WTC11 (cell line): Measurements from ENCODE around the gene ANO3. TPM values are rescaled to one million over a fixed set of nuclear protein-coding genes. Genes with fewer than 3 reads are reported as not detected.
A peak's percentile ranks its signal among the peaks of the same experiment; 100 is the strongest.

Experiments
- ATAC-seq: fragments of 200-7000 bp; cut with Tn5 transposase; 2 replicates; pipeline ENCODE4 v1.10.0; 2021; ENCODE audit warnings: mild to moderate bottlenecking, moderate library complexity
- CTCF ChIA-PET: fragments of 300-600 bp; sonication (Branson Sonifier 250); formaldehyde crosslinking; loops from one replicate; lab custom pipeline; 2021; ENCODE audit warnings: antibody characterized with exemption; lab: Charles Lee
- POLR2A ChIA-PET: fragments of 350-600 bp; sonication (Branson Sonifier 250); formaldehyde crosslinking; loops from one replicate; lab custom pipeline; 2021; ENCODE audit warnings: antibody characterized with exemption; lab: Charles Lee
- DNase-seq: peaks from one replicate; pipeline ENCODE4 v3.0.0; 2021; ENCODE audit warnings: low spot score
- H3K27ac Mint-ChIP-seq: 2 replicates; pipeline ENCODE4 v1.8.0; 2021; ENCODE audit warnings: mixed read lengths
- H3K27me3 Mint-ChIP-seq: 2 replicates; pipeline ENCODE4 v1.8.0; 2021; ENCODE audit warnings: low read depth, mild to moderate bottlenecking, moderate library complexity, mixed read lengths
- H3K36me3 Mint-ChIP-seq: 2 replicates; pipeline ENCODE4 v1.8.0; 2021; ENCODE audit warnings: mixed read lengths
- H3K4me1 Mint-ChIP-seq: 2 replicates; pipeline ENCODE4 v1.8.0; 2022; ENCODE audit warnings: mixed read lengths
- H3K4me3 Mint-ChIP-seq: 2 replicates; pipeline ENCODE4 v1.8.0; 2021; ENCODE audit warnings: mild to moderate bottlenecking, moderate library complexity, mixed read lengths
- H3K9me3 Mint-ChIP-seq: 2 replicates; pipeline ENCODE4 v1.8.0; 2021; ENCODE audit warnings: mixed read lengths
- CDX4 ChIP-seq: fragments of 250-450 bp; sonication (Bioruptor Pico); IDR thresholded peaks from 2 replicates; pipeline ENCODE4 v1.9.0; 2021; ENCODE audit warnings: moderate library complexity, mild to moderate bottlenecking, inconsistent platforms, borderline replicate concordance
- E2F1 ChIP-seq: sonication (generic); formaldehyde crosslinking; IDR thresholded peaks from 2 replicates; pipeline ENCODE4 v1.8.0; 2022; ENCODE audit warnings: mild to moderate bottlenecking, missing genetic modification reagents
- EMX1 ChIP-seq: fragments of 250-450 bp; sonication (Bioruptor Pico); IDR thresholded peaks from 2 replicates; pipeline ENCODE4 v1.8.0; 2021; ENCODE audit warnings: mild to moderate bottlenecking
- FOXP1 ChIP-seq: sonication (generic); formaldehyde crosslinking; IDR thresholded peaks from 2 replicates; pipeline ENCODE4 v1.8.0; 2022; ENCODE audit warnings: missing genetic modification reagents, mild to moderate bottlenecking, moderate library complexity, borderline replicate concordance
- GRHL2 ChIP-seq: fragments of 250-450 bp; sonication (Bioruptor Pico); IDR thresholded peaks from 2 replicates; pipeline ENCODE4 v1.8.0; 2022; ENCODE audit warnings: mild to moderate bottlenecking, moderate library complexity; ENCODE audit not compliant: insufficient replicate concordance, severe bottlenecking
- GTF2I ChIP-seq: fragments of 250-450 bp; sonication (Bioruptor Pico); conservative IDR thresholded peaks from 2 replicates; pipeline ENCODE4 v1.4.0; 2021; ENCODE audit warnings: mild to moderate bottlenecking
- HMGA2 ChIP-seq: fragments of 250-450 bp; sonication (Bioruptor Pico); IDR thresholded peaks from 2 replicates; pipeline ENCODE4 v1.4.0; 2021; ENCODE audit warnings: mild to moderate bottlenecking, moderate library complexity
- PREB ChIP-seq: sonication (generic); formaldehyde crosslinking; IDR thresholded peaks from 2 replicates; pipeline ENCODE4 v1.8.1; 2022; ENCODE audit warnings: mild to moderate bottlenecking, missing genetic modification reagents, moderate library complexity, borderline replicate concordance
- RORB ChIP-seq: fragments of 250-450 bp; sonication (Bioruptor Pico); IDR thresholded peaks from 2 replicates; pipeline ENCODE4 v1.9.0; 2021; ENCODE audit warnings: mild to moderate bottlenecking
- ZNF232 ChIP-seq: sonication (generic); formaldehyde crosslinking; IDR thresholded peaks from 2 replicates; pipeline ENCODE4 v1.8.0; 2022; ENCODE audit warnings: mild to moderate bottlenecking, missing genetic modification reagents
- ZNF396 ChIP-seq: fragments of 250-450 bp; sonication (Bioruptor Pico); IDR thresholded peaks from 2 replicates; pipeline ENCODE4 v1.8.0; 2021; ENCODE audit warnings: mild to moderate bottlenecking, moderate library complexity, borderline replicate concordance
- ZNF416 ChIP-seq: fragments of 250-450 bp; sonication (Bioruptor Pico); IDR thresholded peaks from 2 replicates; pipeline ENCODE4 v1.9.0; 2021; ENCODE audit warnings: mild to moderate bottlenecking, inconsistent platforms
- ZSCAN18 ChIP-seq: fragments of 250-450 bp; sonication (Bioruptor Pico); IDR thresholded peaks from 2 replicates; pipeline ENCODE4 v2.1.2; 2022; ENCODE audit warnings: mild to moderate bottlenecking, moderate library complexity
- total RNA-seq: library from RNA; stranded (reverse); gene quantifications from 3 replicates; pipeline ENCODE4 v1.2.3, GENCODE V29; 2021
- TF ChIP-seq, protein P1 (sequence below): fragments of 200-600 bp; IDR thresholded peaks from 2 replicates; pipeline ENCODE4 v1.8.0; 2022; ENCODE audit warnings: antibody characterized with exemption
- TF ChIP-seq, protein P2 (sequence below): sonication (generic); formaldehyde crosslinking; IDR thresholded peaks from 2 replicates; pipeline ENCODE4 v1.8.0; 2023; ENCODE audit warnings: missing genetic modification reagents, mild to moderate bottlenecking, borderline replicate concordance
- TF ChIP-seq, protein P3 (sequence below): sonication (generic); formaldehyde crosslinking; IDR thresholded peaks from 2 replicates; pipeline ENCODE4 v1.8.1; 2022; ENCODE audit warnings: low read depth, missing genetic modification reagents, borderline replicate concordance
- TF ChIP-seq, protein P4 (sequence below): sonication (generic); formaldehyde crosslinking; IDR thresholded peaks from 2 replicates; pipeline ENCODE4 v1.8.1; 2023; ENCODE audit warnings: mild to moderate bottlenecking, missing genetic modification reagents, moderate library complexity
- TF ChIP-seq, protein P5 (sequence below): sonication (generic); formaldehyde crosslinking; IDR thresholded peaks from 2 replicates; pipeline ENCODE4 v1.8.0; 2023; ENCODE audit warnings: missing genetic modification reagents

ANO3 gene
- total RNA-seq, 1 experiment from 2014 or later = 0.11 TPM

- Mint-ChIP-seq H3K9me3 (no peaks in the 10 kb centered on the region), H3K27me3 (peaks cover 4% of the 10 kb centered on the region)
- no peak for TF ChIP-seq E2F1 (CRISPR knock-in tag)
- no peak for TF ChIP-seq EMX1 (CRISPR knock-in tag)
- TF ChIP-seq ZNF232 (CRISPR knock-in tag) = no peak
- TF ChIP-seq ZSCAN18 (CRISPR knock-in tag) = no peak
- no peak for TF ChIP-seq CDX4 (CRISPR knock-in tag)
- TF ChIP-seq, protein P1, sequence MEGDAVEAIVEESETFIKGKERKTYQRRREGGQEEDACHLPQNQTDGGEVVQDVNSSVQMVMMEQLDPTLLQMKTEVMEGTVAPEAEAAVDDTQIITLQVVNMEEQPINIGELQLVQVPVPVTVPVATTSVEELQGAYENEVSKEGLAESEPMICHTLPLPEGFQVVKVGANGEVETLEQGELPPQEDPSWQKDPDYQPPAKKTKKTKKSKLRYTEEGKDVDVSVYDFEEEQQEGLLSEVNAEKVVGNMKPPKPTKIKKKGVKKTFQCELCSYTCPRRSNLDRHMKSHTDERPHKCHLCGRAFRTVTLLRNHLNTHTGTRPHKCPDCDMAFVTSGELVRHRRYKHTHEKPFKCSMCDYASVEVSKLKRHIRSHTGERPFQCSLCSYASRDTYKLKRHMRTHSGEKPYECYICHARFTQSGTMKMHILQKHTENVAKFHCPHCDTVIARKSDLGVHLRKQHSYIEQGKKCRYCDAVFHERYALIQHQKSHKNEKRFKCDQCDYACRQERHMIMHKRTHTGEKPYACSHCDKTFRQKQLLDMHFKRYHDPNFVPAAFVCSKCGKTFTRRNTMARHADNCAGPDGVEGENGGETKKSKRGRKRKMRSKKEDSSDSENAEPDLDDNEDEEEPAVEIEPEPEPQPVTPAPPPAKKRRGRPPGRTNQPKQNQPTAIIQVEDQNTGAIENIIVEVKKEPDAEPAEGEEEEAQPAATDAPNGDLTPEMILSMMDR = no peak; the same call in 1 of the 2 replicates
- TF ChIP-seq, all 79 proteins: peak for 0
- Mint-ChIP-seq H3K36me3 (no peaks in the 10 kb centered on the region), H3K27ac (no peak overlapping the region), H3K4me3 (no peak overlapping the region), H3K4me1 (peaks cover 8% of the 10 kb centered on the region)
- peak; percentile 29 for DNase-seq
- CTCF ChIA-PET = interaction anchor here (0.7 to 1.8 kb wide), 3 partner anchors 10 to 38 kb away, joined by 3 to 8 read pairs (median 3); no protein-coding TSS in a partner anchor
- peak; percentile 94 for ATAC-seq
- POLR2A ChIA-PET = no interaction called here
Observed at GRCh38 chr11:26286472-26287066, 45.4 kb upstream of the ANO3 start.

GRCh38 chr11:26287067-26287518 is 44.8 kb upstream of the ANO3 start:
- ATAC-seq = no peak
- H3K4me1 Mint-ChIP-seq = peaks cover 8% of the 10 kb centered on the region
- CTCF ChIA-PET = interaction anchor here (0.7 to 1.8 kb wide), 3 partner anchors 10 to 38 kb away, joined by 3 to 8 read pairs (median 3); no protein-coding TSS in a partner anchor
- TF ChIP-seq FOXP1 (CRISPR knock-in tag) (no peak), ZNF396 (CRISPR knock-in tag) (no peak), PREB (CRISPR knock-in tag) (no peak), RORB (CRISPR knock-in tag) (no peak), HMGA2 (CRISPR knock-in tag) (no peak), ZNF416 (CRISPR knock-in tag) (no peak), GTF2I (no peak), EMX1 (CRISPR knock-in tag) (no peak), GRHL2 (no peak)
- TF ChIP-seq, protein P2, sequence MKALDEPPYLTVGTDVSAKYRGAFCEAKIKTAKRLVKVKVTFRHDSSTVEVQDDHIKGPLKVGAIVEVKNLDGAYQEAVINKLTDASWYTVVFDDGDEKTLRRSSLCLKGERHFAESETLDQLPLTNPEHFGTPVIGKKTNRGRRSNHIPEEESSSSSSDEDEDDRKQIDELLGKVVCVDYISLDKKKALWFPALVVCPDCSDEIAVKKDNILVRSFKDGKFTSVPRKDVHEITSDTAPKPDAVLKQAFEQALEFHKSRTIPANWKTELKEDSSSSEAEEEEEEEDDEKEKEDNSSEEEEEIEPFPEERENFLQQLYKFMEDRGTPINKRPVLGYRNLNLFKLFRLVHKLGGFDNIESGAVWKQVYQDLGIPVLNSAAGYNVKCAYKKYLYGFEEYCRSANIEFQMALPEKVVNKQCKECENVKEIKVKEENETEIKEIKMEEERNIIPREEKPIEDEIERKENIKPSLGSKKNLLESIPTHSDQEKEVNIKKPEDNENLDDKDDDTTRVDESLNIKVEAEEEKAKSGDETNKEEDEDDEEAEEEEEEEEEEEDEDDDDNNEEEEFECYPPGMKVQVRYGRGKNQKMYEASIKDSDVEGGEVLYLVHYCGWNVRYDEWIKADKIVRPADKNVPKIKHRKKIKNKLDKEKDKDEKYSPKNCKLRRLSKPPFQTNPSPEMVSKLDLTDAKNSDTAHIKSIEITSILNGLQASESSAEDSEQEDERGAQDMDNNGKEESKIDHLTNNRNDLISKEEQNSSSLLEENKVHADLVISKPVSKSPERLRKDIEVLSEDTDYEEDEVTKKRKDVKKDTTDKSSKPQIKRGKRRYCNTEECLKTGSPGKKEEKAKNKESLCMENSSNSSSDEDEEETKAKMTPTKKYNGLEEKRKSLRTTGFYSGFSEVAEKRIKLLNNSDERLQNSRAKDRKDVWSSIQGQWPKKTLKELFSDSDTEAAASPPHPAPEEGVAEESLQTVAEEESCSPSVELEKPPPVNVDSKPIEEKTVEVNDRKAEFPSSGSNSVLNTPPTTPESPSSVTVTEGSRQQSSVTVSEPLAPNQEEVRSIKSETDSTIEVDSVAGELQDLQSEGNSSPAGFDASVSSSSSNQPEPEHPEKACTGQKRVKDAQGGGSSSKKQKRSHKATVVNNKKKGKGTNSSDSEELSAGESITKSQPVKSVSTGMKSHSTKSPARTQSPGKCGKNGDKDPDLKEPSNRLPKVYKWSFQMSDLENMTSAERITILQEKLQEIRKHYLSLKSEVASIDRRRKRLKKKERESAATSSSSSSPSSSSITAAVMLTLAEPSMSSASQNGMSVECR = no peak
- TF ChIP-seq, protein P3, sequence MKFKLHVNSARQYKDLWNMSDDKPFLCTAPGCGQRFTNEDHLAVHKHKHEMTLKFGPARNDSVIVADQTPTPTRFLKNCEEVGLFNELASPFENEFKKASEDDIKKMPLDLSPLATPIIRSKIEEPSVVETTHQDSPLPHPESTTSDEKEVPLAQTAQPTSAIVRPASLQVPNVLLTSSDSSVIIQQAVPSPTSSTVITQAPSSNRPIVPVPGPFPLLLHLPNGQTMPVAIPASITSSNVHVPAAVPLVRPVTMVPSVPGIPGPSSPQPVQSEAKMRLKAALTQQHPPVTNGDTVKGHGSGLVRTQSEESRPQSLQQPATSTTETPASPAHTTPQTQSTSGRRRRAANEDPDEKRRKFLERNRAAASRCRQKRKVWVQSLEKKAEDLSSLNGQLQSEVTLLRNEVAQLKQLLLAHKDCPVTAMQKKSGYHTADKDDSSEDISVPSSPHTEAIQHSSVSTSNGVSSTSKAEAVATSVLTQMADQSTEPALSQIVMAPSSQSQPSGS (CRISPR knock-in tag) = no peak
- TF ChIP-seq, protein P4, sequence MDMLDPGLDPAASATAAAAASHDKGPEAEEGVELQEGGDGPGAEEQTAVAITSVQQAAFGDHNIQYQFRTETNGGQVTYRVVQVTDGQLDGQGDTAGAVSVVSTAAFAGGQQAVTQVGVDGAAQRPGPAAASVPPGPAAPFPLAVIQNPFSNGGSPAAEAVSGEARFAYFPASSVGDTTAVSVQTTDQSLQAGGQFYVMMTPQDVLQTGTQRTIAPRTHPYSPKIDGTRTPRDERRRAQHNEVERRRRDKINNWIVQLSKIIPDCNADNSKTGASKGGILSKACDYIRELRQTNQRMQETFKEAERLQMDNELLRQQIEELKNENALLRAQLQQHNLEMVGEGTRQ (CRISPR knock-in tag) = no peak
- TF ChIP-seq, protein P5, sequence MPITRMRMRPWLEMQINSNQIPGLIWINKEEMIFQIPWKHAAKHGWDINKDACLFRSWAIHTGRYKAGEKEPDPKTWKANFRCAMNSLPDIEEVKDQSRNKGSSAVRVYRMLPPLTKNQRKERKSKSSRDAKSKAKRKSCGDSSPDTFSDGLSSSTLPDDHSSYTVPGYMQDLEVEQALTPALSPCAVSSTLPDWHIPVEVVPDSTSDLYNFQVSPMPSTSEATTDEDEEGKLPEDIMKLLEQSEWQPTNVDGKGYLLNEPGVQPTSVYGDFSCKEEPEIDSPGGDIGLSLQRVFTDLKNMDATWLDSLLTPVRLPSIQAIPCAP = no peak

More at GRCh38 chr11:26287067-26287518, 44.8 kb upstream of the ANO3 start:
- Mint-ChIP-seq H3K9me3 (0 out of 2 replicates have a peak, but pooled peaks cover 4% of the 10 kb centered on the region), H3K4me3 (no peak overlapping the region), H3K36me3 (no peaks in the 10 kb centered on the region), H3K27ac (no peak overlapping the region), H3K27me3 (peaks cover 4% of the 10 kb centered on the region)
- POLR2A ChIA-PET = no interaction called here
- no peak for DNase-seq
